HepG2 (cell line): ENCODE results near the gene FAF1. TPM values are rescaled to one million over a fixed set of nuclear protein-coding genes. Genes with fewer than 3 reads are reported as not detected.

Experiments used
- ATAC-seq: fragments of 200-7000 bp; cut with Tn5 transposase; 3 replicates; pipeline ENCODE4 v1.9.1; 2020; ENCODE audit warnings: mild to moderate bottlenecking, moderate library complexity
- BruUV-seq: library from RNA; stranded (reverse); fragments of 400-500 nt; replicated peaks from 2 replicates; lab custom pipeline; 2021; lab: Mats Ljungman, UMichigan
- CTCF ChIA-PET: fragments of 300-600 bp; formaldehyde crosslinking; extraction: SDS; loops from one replicate; lab custom pipeline; 2021; ENCODE audit warnings: low total read pairs, inconsistent platforms, low intra/inter-chr PET ratio; lab: Yijun Ruan, JAX
- POLR2A ChIA-PET: fragments of 350-600 bp; sonication (Branson Sonifier 250); formaldehyde crosslinking; loops from one replicate; lab custom pipeline; 2020; ENCODE audit warnings: antibody characterized with exemption, inconsistent platforms; lab: Yijun Ruan, JAX
- DNase-seq: peaks from one replicate; pipeline ENCODE4 v3.0.0-alpha.2; 2015; ENCODE audit warnings: low spot score
- FAIRE-seq: peaks from 3 replicates; lab custom pipeline; 2011; peaks lifted over from hg19 to GRCh38; lab: Jason Lieb, UNC
- H2AFZ ChIP-seq: one replicate; pipeline ENCODE4 v1.6.1; 2011; ENCODE audit warnings: low read length, inconsistent platforms
- H3K27ac ChIP-seq: fragments of 300-600 bp; 3 replicates; pipeline ENCODE4 v1.8.0; 2011; ENCODE audit warnings: mixed run types, mild to moderate bottlenecking, mixed read lengths, low read length, inconsistent platforms; ENCODE audit not compliant: insufficient read depth; ENCODE audit errors: extremely low read length
- H3K27me3 ChIP-seq, 2 experiments: fragments of 200-600 bp in 1 of 2; 2 replicates in 1 of 2; 3 replicates in 1 of 2; pipeline versions ENCODE4 v1.6.0 to v1.8.0; 2011; ENCODE audit warnings: low read length in 2 of 2, mild to moderate bottlenecking in 2 of 2, moderate library complexity in 2 of 2, inconsistent platforms in 1 of 2; ENCODE audit not compliant: insufficient read depth in 2 of 2, control insufficient read depth in 1 of 2
- H3K36me3 ChIP-seq, 2 experiments: fragments of 200-600 bp in 1 of 2; replicated peaks in 1 of 2; 2 replicates in 1 of 2; 3 replicates in 1 of 2; pipeline versions ENCODE4 v1.5.1 to v1.8.0; 2011; ENCODE audit warnings: low read length in 2 of 2, inconsistent platforms in 1 of 2; ENCODE audit not compliant: insufficient read depth in 2 of 2, control insufficient read depth in 1 of 2
- H3K4me1 ChIP-seq: 2 replicates; pipeline ENCODE4 v1.5.1; 2012; ENCODE audit warnings: low read length, inconsistent platforms; ENCODE audit not compliant: insufficient read depth
- H3K4me2 ChIP-seq: 2 replicates; pipeline ENCODE4 v1.6.0; 2011; ENCODE audit warnings: low read depth, low read length, inconsistent platforms
- H3K4me3 ChIP-seq, 3 experiments: fragments of 200-600 bp in 1 of 3; sonication (generic), shearing (Covaris generic) in 1 of 3; replicated peaks in 1 of 3; 2 replicates each; pipeline ENCODE4 v1.5.1; 2011 to 2016; ENCODE audit warnings: low read length in 3 of 3, inconsistent platforms in 2 of 3, low read depth in 2 of 3, mild to moderate bottlenecking in 2 of 3, control low read depth in 1 of 3, mixed read lengths in 1 of 3; ENCODE audit not compliant: insufficient read depth in 1 of 3
- H3K79me2 ChIP-seq: one replicate; pipeline ENCODE4 v1.6.1; 2011; ENCODE audit warnings: low read length, inconsistent platforms; ENCODE audit not compliant: insufficient read depth
- H3K9ac ChIP-seq: 2 replicates; pipeline ENCODE4 v1.6.0; 2011; ENCODE audit warnings: mild to moderate bottlenecking, low read depth, low read length, inconsistent platforms; ENCODE audit not compliant: insufficient read depth
- H3K9me3 ChIP-seq: 2 replicates; pipeline ENCODE4 v1.5.1; 2012; ENCODE audit warnings: mild to moderate bottlenecking, low read length
- H4K20me1 ChIP-seq: 2 replicates; pipeline ENCODE4 v1.6.0; 2011; ENCODE audit warnings: inconsistent platforms, mild to moderate bottlenecking, low read length, moderate library complexity; ENCODE audit not compliant: insufficient read depth
- AGO1 ChIP-seq: fragments of 200-400 bp; formaldehyde crosslinking; IDR thresholded peaks from 2 replicates; pipeline ENCODE4 v1.6.1; 2017; ENCODE audit warnings: mild to moderate bottlenecking, low read depth, low read length, moderate library complexity; ENCODE audit not compliant: poor library complexity, severe bottlenecking
- HDAC6 ChIP-seq: fragments of 200-600 bp; sonication (generic); IDR thresholded peaks from 2 replicates; pipeline ENCODE4 v1.7.0; 2017; ENCODE audit warnings: mild to moderate bottlenecking, antibody characterized with exemption, low read length, low read depth
- MIER2 ChIP-seq: IDR thresholded peaks from 2 replicates; pipeline ENCODE4 v1.6.1; 2016; ENCODE audit warnings: missing biosample characterization, missing genetic modification reagents
- TBL1XR1 ChIP-seq: fragments of 150-350 bp; IDR thresholded peaks from 2 replicates; pipeline ENCODE4 v1.6.1; 2014; ENCODE audit warnings: borderline replicate concordance, low read length; ENCODE audit not compliant: partially characterized antibody
- TP53 ChIP-seq: sonication (generic); formaldehyde crosslinking; conservative IDR thresholded peaks from 2 replicates; pipeline ENCODE4 v1.4.0; 2020; ENCODE audit warnings: missing genetic modification reagents
- ZNF17 ChIP-seq: sonication (generic); formaldehyde crosslinking; IDR thresholded peaks from 2 replicates; pipeline ENCODE4 v1.5.0; 2020; ENCODE audit warnings: mild to moderate bottlenecking, missing genetic modification reagents
- ZNF572 ChIP-seq: sonication (generic); formaldehyde crosslinking; IDR thresholded peaks from 2 replicates; pipeline ENCODE4 v1.5.1; 2020; ENCODE audit warnings: mild to moderate bottlenecking, missing genetic modification reagents
- WGBS: methylation state at CpG from one replicate; pipeline ENCODE4 v1.1.6; 2017; ENCODE audit warnings: low lambda C conversion rate; 5-methylcytosine and 5-hydroxymethylcytosine counted together
- in situ Hi-C: cut with HindIII; loops from 2 replicates; pipeline ENCODE4 v1.10.0; 2017; ENCODE audit warnings: low pct_unique_long_range_greater_than_20kb; ENCODE audit not compliant: extremely low pct_ligation_motif_present
- intact Hi-C: fragments of 100-400 bp; cut with micrococcal nuclease; formaldehyde crosslinking; loops from one replicate; pipeline ENCODE4 v1.10.0; 2022; ENCODE audit not compliant: unreplicated experiment
- polyA plus RNA-seq, 8 experiments: library from polyadenylated mRNA; depleted of rRNA in 3 of 8; stranded (reverse) in 7 of 8; unstranded in 1 of 8; fragments of >200 nt; fragmentation: Illumina TruSeq in 4 of 8; extraction: Trizol in 4 of 8; gene quantifications; 2 replicates each; pipeline versions ENCODE4 v1.2.1 to v1.2.3, GENCODE V29; 2011 to 2016; ENCODE audit warnings: low read depth in 4 of 8, missing spikeins in 1 of 8, mixed read lengths in 1 of 8; ENCODE audit not compliant: insufficient read depth in 1 of 8
- total RNA-seq, 5 experiments: library from RNA; depleted of rRNA; stranded (reverse); fragments of >200 nt; fragmentation: Illumina TruSeq; extraction: Trizol; gene quantifications; 2 replicates each; pipeline ENCODE4 v1.2.3, GENCODE V29; 2016; ENCODE audit warnings: low read depth in 1 of 5
- TF ChIP-seq, protein P1 (sequence below): sonication (generic); formaldehyde crosslinking; IDR thresholded peaks from 2 replicates; pipeline ENCODE4 v1.5.1; 2020; ENCODE audit warnings: mild to moderate bottlenecking, moderate library complexity, missing genetic modification reagents

The FAF1 gene
- total and polyA plus RNA-seq, 2 of the 13 experiments (the other 11 are each of a cell fraction or from before 2014, with no cell fraction given) = 19.4 to 63.3 TPM

DNA sequence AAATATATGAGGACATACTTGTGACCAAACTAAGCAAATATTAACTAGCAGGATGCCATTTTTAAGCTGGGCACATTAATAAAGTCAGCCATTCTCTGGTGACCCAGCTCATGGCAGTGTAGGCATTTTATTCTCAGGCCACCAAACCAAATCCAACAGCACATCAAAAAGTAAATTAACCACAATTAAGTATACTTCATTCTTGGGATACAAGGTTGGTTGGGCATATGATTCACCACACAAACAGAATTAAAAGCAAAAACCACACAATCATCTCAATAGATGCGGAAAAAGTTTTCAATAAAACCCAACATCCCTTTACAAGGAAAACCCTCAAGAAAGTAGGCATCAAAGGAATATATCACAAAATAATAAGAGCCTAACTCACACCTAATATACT lies 101.3 kb downstream of the FAF1 start:
- 100% methylated on average over 1 of the region's 1 CpG for WGBS
- ATAC-seq = no peak
- Histone ChIP-seq H3K4me1 (peaks cover 22% of the 10 kb centered on the region), H3K27ac (no peak overlapping the region)
- no peak for DNase-seq
- FAIRE-seq = no peak
- POLR2A ChIA-PET = no interaction called here
- TF ChIP-seq AGO1 (no peak), MIER2 (CRISPR knock-in tag) (no peak)
- TF ChIP-seq, protein P1, sequence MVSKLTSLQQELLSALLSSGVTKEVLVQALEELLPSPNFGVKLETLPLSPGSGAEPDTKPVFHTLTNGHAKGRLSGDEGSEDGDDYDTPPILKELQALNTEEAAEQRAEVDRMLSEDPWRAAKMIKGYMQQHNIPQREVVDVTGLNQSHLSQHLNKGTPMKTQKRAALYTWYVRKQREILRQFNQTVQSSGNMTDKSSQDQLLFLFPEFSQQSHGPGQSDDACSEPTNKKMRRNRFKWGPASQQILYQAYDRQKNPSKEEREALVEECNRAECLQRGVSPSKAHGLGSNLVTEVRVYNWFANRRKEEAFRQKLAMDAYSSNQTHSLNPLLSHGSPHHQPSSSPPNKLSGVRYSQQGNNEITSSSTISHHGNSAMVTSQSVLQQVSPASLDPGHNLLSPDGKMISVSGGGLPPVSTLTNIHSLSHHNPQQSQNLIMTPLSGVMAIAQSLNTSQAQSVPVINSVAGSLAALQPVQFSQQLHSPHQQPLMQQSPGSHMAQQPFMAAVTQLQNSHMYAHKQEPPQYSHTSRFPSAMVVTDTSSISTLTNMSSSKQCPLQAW (CRISPR knock-in tag) = no peak
- TF ChIP-seq, all 625 proteins: peak for 0
- no peaks in the 10 kb centered on the region for H3K27me3 ChIP-seq
- CTCF ChIA-PET = no interaction called here
- in situ Hi-C loops = no loop called here
- peaks cover 32% of the 10 kb centered on the region for H3K79me2 ChIP-seq
- intact Hi-C loops = loop anchor here (10.0 kb wide), 1 partner anchor 84 kb away; no protein-coding TSS in a partner anchor
- H4K20me1 ChIP-seq = no peaks in the 10 kb centered on the region
- no peak overlapping the region for H3K4me3 ChIP-seq
- H3K9me3 ChIP-seq = peaks cover 12% of the 10 kb centered on the region; the same call in 1 of the 2 replicates
- no TSS peak for BruUV-seq
- H3K4me2 ChIP-seq = no peak overlapping the region
- no peak overlapping the region for H3K9ac ChIP-seq
- no peaks in the 10 kb centered on the region for H3K36me3 ChIP-seq
- H2AFZ ChIP-seq = no peak overlapping the region

DNA sequence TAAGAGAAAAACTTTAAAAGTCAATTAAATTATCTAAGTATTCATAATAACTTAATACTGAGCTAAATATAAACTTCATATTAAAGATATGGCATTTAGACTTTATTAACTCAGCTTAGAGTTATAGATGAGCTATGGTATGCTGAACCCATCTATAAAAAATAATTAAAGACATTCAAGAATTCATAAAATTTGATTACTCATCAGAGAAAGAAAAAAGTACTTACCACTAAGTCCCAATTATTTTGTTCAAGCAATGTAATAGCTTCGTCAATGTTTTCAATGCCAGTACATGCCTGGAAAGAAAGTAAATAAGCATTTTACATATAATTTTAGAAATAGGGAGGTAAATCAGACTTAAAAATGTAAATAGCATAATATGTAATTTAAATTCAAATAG lies 102.4 kb downstream of the FAF1 start:
- Histone ChIP-seq H3K79me2 (peaks cover 28% of the 10 kb centered on the region), H3K9me3 (peaks cover 12% of the 10 kb centered on the region; the same call in 1 of the 2 replicates), H4K20me1 (no peaks in the 10 kb centered on the region), H3K36me3 (no peaks in the 10 kb centered on the region), H2AFZ (no peak overlapping the region), H3K4me2 (no peak overlapping the region), H3K4me3 (no peak overlapping the region), H3K4me1 (peaks cover 32% of the 10 kb centered on the region), H3K9ac (no peak overlapping the region)
- no TSS peak for BruUV-seq
- POLR2A ChIA-PET = no interaction called here
- ATAC-seq (no peak), FAIRE-seq (no peak)
- TF ChIP-seq ZNF17 (CRISPR knock-in tag) = no peak
- no peak for TF ChIP-seq ZNF572 (CRISPR knock-in tag)
- TF ChIP-seq HDAC6 = no peak
- TF ChIP-seq TP53 = no peak
- TF ChIP-seq TBL1XR1 = no peak
- TF ChIP-seq, all 625 proteins: peak for 0
- H3K27me3 ChIP-seq = no peaks in the 10 kb centered on the region
- DNase-seq = no peak
- in situ Hi-C loops (no loop called here), intact Hi-C loops (loop anchor here (10.0 kb wide), 1 partner anchor 83 kb away; no protein-coding TSS in a partner anchor)
- no peak overlapping the region for H3K27ac ChIP-seq
- 100% methylated on average over 1 of the region's 1 CpG for WGBS
- CTCF ChIA-PET = no interaction called here
